HG03025 (cell line): Measurements from ENCODE around the gene RHOT2.

Experiments
- ATAC-seq: cut with Tn5 transposase; IDR thresholded peaks from one replicate; pipeline ENCODE4 v1.9.1; 2021; ENCODE audit warnings: mild to moderate bottlenecking, moderate library complexity; ENCODE audit not compliant: unreplicated experiment, low FRiP score

The RHOT2 gene

GRCh38 chr16:631808-632358 lies 36.0 kb upstream of the RHOT2 start:
- ATAC-seq = no peak

- ATAC-seq = no peak
These were observed 35.2 kb upstream of the RHOT2 start for GRCh38 chr16:632486-633335.

GRCh38 chr16:633336-634050 lies 34.4 kb upstream of the RHOT2 start:
- ATAC-seq = no peak

GRCh38 chr16:634051-634670 lies 33.8 kb upstream of the RHOT2 start:
- no peak for ATAC-seq

GRCh38 chr16:634996-635395 lies 32.9 kb upstream of the RHOT2 start:
- ATAC-seq = no peak

- no peak for ATAC-seq
These were observed 32.2 kb upstream of the RHOT2 start for GRCh38 chr16:635573-636205.

GRCh38 chr16:636206-637080 lies 31.5 kb upstream of the RHOT2 start, which contains the start of gene METTL26:
Gene METTL26 (minus strand): TSS chr16:636305. CDS start chr16:636290, 15 bp downstream.
- peak; percentile 48 for ATAC-seq

GRCh38 chr16:637081-638018 lies 30.6 kb upstream of the RHOT2 start:
- ATAC-seq = no peak

GRCh38 chr16:638034-638543 lies 29.8 kb upstream of the RHOT2 start:
- ATAC-seq = no peak

- no peak for ATAC-seq
These were observed 29.1 kb upstream of the RHOT2 start for GRCh38 chr16:638836-639235.

GRCh38 chr16:640614-641013 lies 27.3 kb upstream of the RHOT2 start:
- no peak for ATAC-seq

- peak; percentile 36 for ATAC-seq
These were observed 26.4 kb upstream of the RHOT2 start, which contains the start of gene MCRIP2 for GRCh38 chr16:641326-642188. Gene MCRIP2 (plus strand): TSS chr16:641828. CDS start chr16:641992, 164 bp downstream.

GRCh38 chr16:642189-643049 lies 25.5 kb upstream of the RHOT2 start:
- peak; percentile 32 for ATAC-seq

GRCh38 chr16:643050-643368 lies 24.9 kb upstream of the RHOT2 start:
- ATAC-seq = no peak

- no peak for ATAC-seq
These were observed 23.4 kb upstream of the RHOT2 start for GRCh38 chr16:644556-644955.

GRCh38 chr16:645852-646678 lies 21.9 kb upstream of the RHOT2 start:
- ATAC-seq = no peak
